ENCODE results near the gene MYO18B.

DNA sequence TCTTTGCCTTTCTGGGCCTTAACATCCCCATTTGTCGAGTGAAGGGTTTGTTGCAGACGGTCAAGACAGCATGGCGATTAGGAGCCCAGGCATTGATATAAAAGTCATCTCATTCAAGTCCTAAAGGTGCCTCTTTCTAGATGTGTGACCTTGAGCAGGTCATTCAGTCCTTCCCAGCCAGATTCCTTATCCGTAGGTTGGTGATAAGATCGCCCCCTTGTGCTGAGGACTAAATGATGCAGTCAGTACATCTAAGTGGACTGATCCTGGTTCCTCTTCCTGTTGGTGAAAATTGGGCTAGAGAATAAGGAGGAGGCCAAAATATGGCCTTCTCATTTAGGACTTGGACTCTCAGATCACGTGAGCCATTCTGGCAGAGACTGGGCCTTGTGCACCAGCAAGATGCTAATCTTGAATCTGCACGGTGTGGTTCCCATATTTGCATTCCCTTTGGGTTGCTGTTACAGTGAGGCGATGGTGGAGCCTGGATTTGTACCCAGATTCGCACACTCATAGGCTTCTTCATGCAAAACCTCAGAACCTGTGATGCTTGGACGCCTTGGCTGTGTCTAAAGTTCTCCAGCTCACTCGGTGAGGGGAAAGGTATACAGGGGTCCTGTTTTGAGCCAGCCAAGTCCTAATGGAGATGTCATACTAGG is 156.8 kb downstream of the MYO18B start:
- no peak for TF ChIP-seq TAF1 (IDR thresholded peaks at IDR 0.05; ENCODE audit: low read depth, low read length)
- no peak for TF ChIP-seq POLR2A (IDR thresholded peaks at IDR 0.05; ENCODE audit: low read depth, low read length)
- TF ChIP-seq POLR2AphosphoS5 (IDR thresholded peaks at IDR 0.05; ENCODE audit: low read depth, low read length), result no peak
